Measurements from ENCODE around the gene GTF2I.
"Not testable (repeated sequence)": the region's sequence is repeated elsewhere in the genome, so short reads cannot be mapped to it uniquely, and the experiment has no call there.

Gene GTF2I

DNA sequence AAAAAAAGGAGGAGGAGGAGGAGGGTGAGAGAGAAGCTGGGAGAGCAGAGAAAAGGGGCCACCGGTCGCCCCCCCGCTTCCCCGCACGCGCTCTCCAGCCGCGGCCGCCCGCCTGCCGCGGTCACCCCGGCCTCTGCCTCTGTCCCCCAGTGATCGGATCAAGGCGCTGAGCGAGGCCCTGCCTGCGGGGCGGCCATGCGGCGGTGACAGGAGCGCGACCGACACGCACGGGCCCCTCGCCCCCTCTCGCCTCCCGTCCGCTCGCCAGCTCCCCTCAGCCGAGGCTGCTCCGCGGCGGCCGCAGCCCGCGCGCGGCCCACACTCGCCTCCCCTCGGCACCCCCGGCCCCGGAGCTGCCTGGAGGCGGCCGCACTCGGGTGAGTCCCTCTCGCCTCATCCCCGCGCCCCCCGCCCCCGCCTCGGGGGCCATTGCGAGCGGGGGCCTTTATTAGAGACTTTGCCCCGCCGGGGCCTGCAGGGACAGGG, at the start of gene GTF2I:
GTF2I (plus strand) TSS at position 27 of the 486 bp plus-strand sequence. CDS start 31,411 bp downstream, outside the sequence.
- peak in 1 of 2 donors; percentile 85 for DNase-seq

DNA sequence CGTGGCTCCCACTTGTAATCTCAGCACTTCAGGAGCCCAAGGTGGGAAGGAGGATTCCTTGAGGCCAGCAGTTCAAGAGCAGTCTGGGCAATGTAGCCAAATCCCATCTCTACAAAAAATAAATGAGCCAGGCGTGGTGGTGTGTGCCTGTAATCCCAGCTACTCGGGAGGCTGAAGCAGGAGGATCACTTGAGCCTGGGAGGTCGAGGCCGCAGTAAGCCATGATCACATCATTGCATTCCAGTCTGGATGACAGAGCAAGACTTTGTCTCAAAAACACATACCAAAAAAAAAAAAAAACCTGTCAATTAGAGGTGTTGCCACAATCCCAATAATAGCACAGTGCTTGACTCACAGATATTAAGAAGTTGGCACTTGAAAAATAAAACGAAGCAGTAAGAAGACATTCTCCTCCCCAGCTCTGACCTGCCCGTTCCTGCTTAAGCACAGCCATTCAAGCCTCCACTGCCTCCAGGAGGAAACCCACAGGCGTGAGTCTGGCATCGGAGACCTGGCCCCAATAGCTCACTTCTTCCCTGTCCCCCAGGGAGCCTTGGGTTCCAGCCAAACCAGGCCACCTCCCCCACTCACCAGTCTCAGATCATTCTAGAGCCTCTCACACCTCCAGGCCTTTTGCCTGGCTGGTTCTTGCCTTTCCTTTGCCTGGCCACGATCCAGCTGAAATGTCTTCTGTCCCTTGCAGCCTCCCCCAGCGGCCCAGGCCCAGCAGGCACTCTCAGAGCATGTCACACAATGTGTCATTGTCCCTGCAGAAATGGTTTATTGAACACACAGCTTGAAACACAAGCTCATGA, 45.3 kb upstream of the GTF2I start:
- DNase-seq = no peak

DNA sequence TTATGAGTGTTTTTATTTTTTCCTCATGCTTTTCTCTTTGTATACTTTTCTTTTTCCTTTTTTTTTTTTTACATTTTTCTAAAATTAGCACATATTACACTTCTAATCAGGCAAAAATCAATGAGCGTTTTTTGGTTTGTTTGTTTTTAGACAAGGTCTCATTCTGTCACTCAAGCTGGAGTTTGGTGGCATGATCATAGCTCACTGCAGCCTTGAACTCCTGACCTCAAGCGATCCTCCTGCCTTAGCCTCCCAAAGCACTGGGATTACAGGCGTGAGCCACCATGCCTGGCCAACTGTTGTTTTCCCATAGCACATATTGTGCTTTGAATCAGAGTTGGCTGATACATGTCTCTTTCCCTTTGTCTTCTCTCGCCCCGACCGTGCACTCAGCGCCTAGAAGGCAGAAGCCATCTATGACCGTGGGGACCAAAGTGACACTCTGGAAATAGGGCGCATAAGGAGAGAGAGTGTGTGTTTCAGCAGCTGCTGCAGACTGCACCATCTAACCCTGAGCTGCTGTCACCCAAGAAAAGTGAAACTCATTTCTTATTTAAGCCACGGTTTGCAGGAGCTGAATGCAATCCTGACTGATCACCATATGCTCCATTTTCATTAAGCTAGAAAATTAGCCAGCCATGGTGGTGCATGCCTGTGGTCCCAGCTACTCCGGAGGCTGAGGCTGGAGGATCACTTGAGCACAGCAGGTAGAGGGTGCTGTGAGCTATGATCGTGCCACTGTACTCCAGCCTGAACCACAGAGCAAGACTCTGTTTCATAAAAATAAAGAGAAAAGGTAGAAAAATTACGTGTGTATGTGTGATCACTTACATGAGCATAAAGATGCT, 41.4 kb upstream of the GTF2I start:
- DNase-seq = no peak

DNA sequence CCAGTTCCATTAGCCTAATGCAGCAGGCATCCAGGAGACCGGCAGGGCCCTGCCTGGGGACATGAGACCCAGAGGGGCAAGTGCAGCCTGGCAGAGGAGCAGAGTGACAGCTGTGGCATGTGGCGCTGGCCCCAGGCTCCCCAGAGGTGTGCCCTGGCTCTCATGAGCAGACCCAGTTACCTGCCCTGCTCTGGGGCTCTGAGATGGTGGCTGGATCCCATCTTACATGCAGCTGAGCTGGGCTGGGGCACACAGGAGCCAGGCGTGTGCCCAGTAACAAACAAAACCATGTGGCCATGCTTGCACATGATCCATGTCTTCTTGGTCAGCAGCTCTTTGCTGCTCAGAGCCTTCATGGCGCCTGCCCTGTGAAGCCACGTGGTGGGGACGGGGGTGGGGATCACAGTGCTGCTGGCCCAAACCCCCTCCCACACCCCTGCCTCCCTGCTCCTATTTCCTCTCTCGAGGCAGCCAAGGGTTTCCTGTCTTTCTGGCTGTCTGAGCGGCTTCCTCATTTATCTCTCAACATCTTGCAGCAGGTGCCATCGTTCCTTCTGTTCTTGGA, 40.3 kb upstream of the GTF2I start:
- peak; percentile 5 to 46 for DNase-seq

DNA sequence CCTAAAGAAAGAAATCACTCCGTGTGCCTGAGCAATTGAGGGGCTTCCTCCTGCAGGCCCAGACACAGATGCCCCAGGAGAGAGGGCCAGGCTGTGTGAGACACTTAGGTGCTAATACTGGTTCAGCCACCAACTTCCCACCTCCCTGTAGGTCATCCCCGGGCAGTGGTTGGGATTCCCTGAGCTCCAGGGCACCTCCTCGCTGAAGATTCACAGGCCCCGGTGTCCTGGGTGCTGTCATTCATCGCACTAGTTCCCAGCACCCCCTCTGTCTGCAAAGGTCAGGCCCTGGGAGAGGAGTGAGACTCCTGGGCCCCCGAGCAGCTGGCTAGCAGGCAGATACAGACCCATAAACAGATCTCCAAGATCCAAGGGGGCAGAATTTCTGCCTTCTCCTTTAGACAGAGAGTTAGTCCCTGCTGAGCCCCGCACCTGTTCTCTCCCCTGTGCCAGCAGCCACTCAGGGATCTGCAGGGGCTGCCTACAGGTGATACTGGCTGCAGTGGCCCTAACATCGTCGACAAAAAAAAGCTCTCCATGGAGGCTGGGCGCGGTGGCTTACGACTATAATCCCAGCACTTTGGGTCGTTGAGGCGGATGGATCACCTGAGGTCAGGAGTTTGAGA, 38.2 kb upstream of the GTF2I start:
- no peak for DNase-seq

DNA sequence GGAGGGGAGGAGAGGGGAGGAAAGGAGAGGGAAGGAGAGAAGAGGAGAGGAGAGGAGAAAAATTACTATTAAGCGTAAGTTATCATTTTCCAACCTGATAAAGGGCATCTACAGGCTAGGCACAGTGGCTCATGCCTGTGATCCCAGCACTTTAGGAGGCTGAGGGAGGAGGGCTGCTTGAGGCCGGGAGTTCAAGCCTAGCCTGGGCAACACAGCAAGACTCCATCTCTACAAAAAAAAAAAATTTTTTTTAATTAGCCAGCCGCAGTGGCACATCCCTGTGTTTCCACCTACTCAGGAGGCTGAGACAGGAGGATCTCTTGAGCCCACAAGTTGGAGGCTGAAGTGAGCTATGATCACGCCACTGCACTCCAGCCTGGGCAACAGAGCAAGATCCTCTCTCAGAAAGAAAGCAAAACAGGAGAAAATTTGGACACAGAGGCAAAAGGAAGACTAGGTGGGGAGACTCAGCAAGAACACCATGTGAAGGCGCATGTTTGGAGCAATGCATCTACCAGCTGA, 35.2 kb upstream of the GTF2I start:
- no peak for DNase-seq

DNA sequence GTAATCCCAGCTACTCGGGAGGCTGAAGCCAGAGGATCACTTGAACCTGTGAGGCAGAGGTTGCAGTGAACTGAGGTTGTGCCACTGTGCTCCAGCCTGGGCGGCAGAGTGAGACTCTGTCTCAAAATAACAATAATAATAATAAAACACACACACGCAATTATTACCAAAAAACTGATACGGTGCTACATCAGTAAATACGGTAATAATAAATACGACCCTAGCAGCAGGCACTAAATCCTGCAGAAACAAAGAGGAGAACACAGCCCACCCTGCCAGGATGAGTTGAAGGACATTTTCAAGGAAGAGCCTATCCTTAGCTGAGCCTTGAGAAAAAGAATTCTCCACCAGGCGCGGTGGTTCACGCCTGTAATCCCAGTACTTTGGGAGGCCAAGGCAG, 34.4 kb upstream of the GTF2I start:
- no peak for DNase-seq

DNA sequence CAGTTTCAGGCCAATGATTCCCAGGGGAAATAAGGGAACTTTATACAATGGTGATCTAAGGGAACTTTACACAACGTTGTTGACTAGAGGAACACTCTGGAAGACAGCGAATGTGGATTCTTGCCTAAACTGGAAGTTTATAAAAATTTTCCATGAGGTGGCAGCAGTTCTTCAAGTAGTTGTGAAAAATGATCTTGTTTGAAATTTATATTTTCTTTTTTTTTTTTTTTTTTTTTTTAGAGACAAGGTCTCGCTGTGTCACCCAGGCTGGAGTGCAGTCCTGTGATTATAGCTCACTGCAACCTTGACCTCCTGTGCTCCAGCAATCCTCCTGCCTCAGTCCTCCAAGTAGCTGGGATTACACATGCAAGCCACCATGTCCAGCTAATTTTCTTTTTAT, 32.1 kb upstream of the GTF2I start:
- no peak for DNase-seq

DNA sequence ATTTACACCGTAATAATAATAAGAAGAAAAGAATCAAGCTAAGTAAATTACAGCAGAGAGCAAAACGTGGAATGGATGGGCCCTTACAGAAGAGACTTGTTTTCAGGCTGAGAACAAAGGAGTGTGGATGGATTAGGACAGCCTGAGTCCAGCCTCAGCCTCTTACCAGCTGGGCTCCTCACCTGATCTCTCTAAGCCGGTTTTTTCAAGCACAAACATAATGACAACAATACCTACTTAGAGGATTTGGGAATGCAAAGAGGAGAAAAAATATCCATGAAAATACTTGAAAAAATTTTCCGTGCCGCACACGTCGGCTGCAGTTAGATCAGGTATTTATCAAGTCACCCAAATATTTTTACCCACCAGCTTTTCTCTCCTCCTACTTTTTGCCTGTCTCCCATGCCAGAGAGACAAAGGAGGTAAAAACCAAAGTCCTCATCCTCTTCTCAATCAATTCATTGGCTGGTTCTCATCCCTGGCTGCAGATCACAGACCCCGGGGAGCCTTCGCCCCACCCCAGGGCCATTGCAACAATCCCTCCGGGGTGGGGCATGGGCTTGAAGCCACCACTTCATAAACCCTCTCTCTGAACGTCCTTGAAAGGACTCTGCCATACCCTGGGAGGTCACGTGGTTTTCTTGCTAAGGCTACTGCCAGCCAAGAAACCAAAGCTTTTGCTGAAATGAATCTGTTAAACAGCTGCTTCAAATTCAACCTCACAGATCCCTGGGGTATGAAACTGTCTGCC, 29.7 kb upstream of the GTF2I start:
- DNase-seq = no peak

DNA sequence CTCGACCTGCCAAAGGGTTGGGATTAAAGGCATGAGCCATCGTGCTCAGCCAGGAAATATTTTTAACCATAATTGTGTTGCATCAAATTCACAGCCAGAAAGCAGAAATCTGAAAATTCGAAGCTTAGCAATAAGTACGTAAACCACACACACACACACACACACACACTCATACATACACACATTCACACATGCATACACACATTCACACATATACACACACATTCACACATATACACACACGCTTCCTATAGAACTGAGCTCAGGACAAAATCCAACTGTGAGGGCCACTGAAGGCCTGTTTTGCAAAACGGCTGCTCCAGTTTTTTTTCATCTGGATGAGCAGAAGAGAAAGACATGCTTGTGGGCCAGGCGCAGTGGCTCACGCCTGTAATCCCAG, 25.0 kb upstream of the GTF2I start:
- DNase-seq = no peak

DNA sequence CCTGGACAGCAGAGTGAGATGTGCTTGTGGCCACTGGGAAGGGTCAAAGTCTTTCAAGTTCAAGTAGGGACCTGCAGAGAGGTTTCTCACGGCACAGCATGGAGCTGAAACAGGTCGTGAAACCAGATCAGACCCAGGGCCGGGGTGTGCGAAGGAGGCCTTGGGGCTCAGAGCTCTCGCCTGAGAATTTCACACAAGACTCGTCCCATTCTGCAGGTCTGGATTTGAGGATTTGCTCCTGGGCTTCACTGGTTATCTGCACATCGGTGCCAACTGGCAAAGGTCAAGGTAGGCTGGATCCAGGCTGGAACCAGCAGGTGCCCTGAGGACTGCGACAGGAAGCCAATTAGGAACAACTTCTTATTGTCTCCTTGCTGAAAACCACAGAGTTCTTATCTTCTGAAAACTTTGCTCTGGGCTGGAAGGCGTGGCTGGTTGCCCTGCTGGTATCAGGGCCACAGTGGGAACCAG, 24.0 kb upstream of the GTF2I start:
- no peak for DNase-seq

DNA sequence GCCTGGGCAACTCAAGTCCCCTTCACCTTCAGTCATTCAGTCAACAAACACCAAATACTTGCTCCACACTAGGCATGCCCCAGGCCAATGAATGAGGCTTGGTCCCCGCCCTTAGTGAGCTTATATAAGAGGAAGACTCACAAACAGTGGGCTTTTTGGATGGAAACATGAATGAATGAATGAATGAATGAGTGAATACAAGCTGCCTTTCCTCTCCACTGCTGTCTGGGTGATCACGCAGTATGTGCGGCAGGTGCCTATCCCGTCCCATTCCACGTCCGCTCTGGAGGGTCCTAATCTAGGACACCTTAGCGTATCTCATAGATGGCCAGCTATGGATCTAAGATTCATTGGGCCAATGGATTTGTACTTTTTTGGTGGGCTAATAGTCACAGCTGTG, 19.8 kb upstream of the GTF2I start:
- no peak for DNase-seq

DNA sequence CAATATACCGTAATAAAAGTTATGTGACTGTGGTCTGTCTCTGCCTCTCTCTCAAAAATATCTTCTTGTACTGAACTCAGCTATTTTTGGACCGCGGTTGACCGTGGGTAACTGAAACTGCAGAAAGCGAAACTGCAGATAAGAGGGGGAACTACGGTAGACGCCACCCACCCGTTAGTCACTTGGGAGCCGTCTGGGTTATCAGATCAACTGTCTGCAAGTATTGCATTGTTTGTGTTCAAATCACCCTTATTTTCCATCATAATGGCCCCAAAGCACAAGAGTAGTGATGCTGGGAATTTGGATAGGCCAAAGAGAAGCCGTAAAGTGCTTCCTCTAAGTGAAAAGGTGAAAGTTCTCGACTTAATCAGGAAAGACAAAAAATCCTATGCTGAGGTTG, 7.5 kb upstream of the GTF2I start:
- peak; percentile 10 to 79 for DNase-seq

DNA sequence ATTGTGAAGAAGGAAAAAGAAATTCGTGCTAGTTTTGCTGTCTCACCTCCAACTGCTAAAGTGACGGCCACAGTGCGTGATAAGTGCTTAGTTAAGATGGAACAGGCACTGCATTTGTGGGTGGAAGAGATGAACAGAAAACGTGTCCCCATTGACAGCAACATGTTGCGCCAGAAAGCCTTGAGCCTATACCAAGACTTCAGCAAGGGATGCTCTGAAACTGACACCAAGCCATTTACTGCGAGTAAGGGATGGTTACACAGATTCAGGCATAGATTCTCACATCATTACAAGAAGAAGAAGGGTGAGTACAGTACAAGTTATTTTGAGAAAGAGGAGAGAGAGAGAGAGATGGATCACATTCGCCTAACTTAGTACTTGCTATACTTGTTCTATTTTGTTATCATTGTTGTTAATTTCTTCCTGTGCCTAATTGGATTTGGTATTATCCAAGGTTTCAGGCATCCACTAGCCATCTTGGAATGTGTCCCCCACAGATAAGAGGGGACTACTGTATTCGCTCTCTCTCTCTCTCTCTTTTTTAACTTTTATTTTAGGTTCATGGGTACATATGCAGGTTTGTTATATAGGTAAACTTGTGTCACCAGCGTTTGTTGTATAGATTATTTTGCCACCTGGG, 6.9 kb upstream of the GTF2I start:
- not testable (repeated sequence) for DNase-seq

DNA sequence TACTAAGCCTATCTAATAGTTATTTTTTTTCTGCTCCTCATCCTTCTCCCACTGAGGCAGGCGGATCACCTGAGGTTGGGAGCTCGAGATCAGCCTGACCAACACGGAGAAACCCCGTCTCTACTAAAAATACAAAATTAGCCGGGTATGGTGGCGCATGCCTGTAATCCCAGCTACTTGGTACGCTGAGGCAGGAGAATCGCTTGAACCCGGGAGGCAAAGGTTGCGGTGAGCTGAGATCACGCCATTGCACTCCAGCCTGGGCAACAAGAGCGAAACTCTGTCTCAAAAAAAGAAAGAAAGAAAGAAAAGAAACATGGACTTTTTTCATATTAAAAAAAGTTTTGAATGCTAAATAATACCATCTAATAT, 6.4 kb upstream of the GTF2I start:
- DNase-seq = not testable (repeated sequence)

DNA sequence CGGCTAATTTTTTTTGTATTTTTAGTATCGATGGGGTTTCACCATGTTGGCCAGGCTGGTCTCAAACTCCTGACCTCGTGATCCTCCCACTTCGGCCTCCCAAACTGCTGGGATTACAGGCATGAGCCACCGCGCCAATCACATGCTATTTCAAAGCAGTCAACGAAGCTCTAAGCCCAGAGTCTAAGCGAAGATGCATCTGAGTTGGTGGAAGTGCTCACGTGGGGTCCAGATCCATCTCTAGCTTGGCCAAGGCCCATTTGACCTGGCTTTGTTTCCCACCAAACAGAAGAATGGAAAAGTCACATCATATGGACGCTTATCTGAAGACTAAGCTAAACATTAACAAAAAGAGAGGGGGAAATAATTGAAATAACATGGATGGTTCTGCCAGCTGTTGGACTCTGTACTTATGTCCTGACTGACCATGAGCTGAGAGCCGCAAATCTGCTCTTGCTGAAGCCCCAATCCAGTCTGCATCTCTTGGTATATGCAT, 3.8 kb upstream of the GTF2I start:
- DNase-seq = no peak

DNA sequence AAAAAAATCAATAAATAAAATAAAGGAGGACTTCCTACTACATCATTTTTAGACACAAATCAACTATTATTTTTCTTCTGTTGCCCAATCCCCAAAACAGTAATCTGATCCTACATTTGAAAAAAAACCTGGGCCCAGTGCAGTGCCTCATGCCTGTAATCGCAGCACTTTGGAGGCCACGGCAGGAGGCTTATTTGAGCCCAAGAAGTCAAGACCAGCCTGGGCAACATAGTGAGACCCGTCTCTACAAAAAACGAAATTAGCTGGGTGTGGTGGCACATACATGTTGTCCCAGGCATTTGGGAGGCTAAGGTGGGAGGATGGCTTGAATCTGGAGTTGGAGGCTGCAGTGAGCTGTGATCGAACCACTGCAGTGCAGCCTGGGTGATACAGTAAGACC, 2.7 kb upstream of the GTF2I start:
- no peak for DNase-seq

DNA sequence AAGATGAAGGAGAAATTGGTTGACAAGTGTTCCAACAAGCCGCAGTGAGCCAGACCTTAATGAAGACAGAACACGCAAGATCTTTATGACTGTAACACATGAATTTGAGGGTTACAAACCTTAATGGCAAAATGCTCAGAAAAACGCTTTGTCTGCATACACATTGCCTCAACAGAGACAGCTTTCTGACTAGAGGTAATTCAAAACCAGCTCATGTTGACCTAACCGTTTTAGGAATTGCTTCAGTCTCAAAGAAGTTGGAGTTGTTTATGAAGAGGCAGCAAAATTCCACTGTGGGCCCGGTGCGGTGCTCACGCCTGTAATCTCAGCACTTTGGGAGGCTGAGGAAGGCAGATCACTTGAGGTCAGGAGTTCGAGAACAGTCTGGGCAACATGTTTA, 2.2 kb upstream of the GTF2I start:
- DNase-seq = no peak

DNA sequence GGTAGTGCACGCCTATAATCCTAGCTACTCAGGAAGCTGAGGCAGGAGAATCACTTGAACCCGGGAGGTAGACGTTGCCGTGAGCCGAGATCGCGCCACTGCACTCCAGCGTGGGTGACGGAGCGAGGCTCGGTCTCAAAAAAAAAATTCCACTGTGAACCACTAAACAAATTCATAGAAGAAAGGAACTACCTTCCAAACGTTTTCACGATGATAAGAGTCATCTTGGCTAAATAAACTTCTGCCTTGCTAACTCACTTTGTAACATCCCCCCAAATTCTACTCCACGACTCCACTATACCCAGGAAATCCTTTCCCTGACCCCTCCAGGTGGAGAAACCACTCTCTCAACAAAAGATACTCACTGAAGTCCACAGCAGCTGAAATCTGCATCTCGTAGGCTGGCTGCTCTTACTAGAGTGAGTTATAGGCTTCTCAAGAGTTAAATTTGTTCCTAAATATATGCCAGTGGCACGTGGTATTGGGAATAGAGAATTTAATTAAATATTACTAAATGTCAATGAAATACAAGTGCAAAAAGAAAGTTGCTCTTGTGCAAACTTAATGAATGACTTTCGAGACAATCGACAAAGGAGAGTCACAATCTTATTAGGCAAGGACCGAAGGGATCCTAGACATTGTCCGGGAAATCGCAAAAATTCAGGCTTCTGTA, 1.6 kb upstream of the GTF2I start:
- no peak for DNase-seq

DNA sequence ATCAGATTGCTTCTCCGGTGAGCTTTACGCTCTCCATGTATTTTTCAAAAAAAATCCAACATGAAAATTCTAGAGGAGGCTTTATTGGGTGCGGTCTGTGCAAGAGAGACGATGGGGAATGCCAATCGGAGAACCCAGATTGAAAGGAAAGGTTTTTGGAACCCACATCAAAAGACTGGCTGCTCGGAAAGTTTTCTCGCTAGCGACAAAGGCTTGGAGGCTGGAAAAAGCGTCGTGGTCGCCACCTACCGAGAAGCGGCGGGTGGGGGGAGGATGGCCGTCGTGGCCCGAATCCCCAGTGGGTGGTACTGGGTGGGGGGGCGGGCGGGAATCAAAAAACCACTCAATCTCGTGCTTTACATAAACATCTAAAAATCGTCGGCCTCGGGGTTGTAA, 1.1 kb upstream of the GTF2I start:
- peak in 1 of 2 donors; percentile 7 for DNase-seq

Measured in bone marrow (tissue), 2 donors.